Thyroid gland (tissue), 4 donors: ENCODE measurements around the gene LNPEP.

Source experiments
- POLR2A ChIP-seq, 2 donors: fragments of 450-650 bp; IDR thresholded peaks; one replicate each; pipeline ENCODE4 v1.6.1; 2017; ENCODE audit warnings: antibody characterized with exemption in 2 of 2, mild to moderate bottlenecking in 2 of 2, moderate library complexity in 1 of 2
- TF ChIP-seq, protein P1 (sequence below), 6 experiments: fragments of 200-600 bp in 3 of 6; fragments of 450-650 bp in 3 of 6; sonication (generic) in 3 of 6; IDR thresholded peaks; one replicate each; pipeline ENCODE4 v1.5.1; 2016 to 2019; ENCODE audit warnings: antibody characterized with exemption in 6 of 6, mild to moderate bottlenecking in 2 of 6, inconsistent platforms in 1 of 6, moderate library complexity in 1 of 6

DNA sequence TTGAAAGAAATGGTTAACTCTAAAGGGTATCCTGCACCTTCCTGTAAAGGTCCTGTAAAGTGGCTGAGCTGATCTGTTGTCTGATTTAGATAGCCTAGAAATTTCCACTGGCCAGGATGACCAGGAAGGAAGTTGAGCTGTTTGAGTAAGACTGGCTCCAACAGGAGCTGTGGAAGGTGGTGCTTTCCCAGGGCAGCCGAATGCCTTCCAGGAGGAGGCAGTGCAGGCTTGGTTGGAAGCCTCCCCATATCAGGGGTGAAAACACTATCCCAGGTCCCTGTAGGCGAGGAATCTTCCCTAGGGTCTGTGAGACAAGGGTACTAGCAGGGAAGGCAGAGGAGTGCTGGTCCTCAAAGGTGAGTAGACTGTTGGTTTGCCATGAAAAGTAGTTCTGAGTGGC, 108.2 kb downstream of the LNPEP start:
- TF ChIP-seq, protein P1, sequence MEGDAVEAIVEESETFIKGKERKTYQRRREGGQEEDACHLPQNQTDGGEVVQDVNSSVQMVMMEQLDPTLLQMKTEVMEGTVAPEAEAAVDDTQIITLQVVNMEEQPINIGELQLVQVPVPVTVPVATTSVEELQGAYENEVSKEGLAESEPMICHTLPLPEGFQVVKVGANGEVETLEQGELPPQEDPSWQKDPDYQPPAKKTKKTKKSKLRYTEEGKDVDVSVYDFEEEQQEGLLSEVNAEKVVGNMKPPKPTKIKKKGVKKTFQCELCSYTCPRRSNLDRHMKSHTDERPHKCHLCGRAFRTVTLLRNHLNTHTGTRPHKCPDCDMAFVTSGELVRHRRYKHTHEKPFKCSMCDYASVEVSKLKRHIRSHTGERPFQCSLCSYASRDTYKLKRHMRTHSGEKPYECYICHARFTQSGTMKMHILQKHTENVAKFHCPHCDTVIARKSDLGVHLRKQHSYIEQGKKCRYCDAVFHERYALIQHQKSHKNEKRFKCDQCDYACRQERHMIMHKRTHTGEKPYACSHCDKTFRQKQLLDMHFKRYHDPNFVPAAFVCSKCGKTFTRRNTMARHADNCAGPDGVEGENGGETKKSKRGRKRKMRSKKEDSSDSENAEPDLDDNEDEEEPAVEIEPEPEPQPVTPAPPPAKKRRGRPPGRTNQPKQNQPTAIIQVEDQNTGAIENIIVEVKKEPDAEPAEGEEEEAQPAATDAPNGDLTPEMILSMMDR (IDR thresholded peaks at IDR 0.05): peak in 3 of 6 experiments; percentile 43 to 55 (median 54)
- TF ChIP-seq POLR2A (IDR thresholded peaks at IDR 0.05): no peak
